Stimulated activated CD4-positive, alpha-beta T cell treated with anti-CD3 and anti-CD28 coated beads, Interleukin-4, amount 100 ng/mL, for 4 hours (primary cell): Measurements from ENCODE around the gene ANKS3.

Experiments
- DNase-seq, 2 experiments: peaks; one replicate each; pipeline ENCODE4 v3.0.0-alpha.2; 2020

ANKS3 gene

DNA sequence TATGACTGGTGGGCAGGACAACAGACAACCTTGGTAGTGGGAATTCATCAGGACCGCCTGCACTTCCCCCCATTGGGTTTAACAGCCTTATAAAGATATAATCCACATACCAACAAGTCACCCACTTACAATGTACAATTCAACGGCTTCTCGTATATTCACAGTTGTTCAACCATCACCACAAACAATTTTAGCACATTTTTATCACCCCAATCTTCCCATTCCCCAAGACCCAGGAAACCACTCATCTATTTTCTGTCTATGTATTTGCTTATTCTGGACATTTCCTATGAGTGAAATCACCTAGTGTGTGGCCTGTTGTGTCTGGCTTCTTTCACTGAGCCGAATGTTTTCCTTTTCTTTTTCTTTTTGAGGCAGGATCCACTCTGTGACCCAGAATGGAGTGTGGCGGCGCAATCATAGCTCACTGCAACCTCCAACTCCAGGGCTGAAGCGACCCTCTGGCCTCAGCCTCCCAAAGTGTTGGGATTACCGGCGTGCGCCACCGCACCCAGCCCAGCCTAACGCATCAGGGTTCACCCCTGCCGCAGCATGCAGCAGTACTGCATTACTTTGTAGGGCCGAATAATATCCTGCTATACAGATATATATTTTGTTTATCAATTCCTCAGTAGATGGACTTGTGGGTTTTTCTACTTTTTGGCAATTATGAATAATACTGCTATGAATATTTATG is 10.9 kb downstream of the ANKS3 start:
- DNase-seq: no peak

DNA sequence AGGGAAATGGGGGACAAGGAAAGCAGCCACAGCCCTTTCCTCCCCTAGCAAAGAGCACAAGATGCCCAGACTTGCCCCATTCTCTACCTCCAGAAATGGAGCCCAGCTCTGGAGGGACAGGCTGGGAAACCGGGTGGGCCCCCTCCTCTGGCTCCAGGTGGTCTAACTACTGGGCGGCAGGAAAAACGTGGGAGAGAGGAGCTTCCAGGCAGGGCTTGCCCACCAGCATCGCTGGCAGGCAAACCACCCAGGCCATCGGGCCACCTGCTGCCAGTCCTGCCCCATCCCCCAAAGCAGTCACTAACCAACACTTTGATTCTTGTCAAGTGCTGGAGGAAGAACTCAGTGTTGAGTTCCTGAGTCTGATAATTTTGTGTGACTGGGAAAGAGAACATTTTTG is 15.6 kb downstream of the ANKS3 start:
- DNase-seq: no peak

DNA sequence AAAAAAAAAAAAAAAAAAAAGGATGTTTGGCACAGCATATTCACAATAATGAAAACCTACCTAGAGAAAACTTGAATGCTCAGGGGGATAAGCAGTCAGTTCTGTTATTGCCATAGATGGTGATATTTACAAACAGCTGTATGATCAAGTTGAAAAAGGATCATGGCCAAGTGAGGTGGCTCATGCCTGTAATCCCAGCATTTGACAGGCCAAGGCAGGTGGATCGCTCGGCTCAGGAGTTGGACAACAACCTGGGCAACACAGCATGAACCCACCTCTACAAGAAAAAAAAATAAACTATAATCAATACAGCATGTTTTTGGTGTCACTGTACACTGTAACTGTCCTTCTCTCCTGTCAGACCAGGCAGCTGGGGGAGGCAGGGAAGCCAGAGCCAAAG is 19.1 kb downstream of the ANKS3 start:
- DNase-seq: no peak

DNA sequence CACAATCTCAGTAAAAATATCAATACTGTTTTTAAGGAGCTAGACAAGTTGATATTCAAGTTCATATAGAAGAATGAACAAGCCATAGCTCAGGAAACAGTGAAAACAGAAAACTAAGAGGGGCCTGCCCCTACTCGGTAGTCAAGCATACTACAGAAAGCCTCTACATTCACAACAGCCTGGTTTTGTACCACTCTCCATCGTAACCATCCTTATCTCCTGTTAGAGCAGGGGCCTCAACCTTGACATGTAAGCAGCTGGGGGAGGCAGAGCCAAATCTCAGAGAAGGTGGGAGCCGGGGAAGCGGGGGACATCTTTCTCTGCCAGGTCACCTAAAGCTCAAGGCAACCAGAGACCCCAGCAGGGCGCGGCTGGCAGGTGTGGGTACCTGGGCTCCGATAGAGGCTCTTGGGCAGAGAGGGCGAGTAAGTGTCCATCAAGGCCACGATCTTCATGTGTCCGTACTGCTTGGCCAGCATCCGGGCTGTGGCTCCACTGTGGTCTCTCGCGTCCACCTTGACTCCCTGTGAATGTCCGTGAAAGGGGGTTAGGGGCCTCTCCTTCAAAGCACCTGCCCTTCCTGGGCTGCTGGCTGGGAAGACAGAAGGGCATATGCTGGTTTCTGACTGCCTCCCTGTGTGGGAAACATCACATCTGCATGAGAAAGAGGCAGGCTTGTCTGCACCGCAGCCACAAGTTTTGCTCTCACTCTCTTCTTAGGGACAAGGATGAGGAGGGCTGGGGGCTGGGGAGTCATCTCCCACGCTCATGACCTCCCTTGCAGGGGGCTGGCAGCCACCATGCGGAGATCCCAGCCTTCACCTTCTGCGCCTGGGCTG is 20.2 kb downstream of the ANKS3 start:
- no peak for DNase-seq

DNA sequence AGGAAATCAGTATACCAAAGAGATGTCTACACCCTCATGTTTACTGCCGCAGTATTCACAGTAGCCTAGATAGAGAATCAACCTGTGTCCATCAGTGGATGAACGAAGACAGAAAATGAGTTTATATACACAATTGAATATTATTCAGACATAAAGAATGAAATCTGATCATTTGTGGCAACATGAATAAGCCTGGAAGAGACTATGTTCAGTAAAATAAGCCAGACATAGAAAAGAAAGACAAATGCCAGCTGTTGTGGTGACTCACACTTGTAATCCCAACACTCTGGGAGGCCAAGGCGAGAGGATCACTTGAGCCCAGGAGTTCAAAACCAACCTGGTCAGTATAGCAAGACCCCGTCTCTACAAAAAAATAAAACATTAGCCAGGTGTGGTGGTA is 24.6 kb downstream of the ANKS3 start:
- no peak for DNase-seq

DNA sequence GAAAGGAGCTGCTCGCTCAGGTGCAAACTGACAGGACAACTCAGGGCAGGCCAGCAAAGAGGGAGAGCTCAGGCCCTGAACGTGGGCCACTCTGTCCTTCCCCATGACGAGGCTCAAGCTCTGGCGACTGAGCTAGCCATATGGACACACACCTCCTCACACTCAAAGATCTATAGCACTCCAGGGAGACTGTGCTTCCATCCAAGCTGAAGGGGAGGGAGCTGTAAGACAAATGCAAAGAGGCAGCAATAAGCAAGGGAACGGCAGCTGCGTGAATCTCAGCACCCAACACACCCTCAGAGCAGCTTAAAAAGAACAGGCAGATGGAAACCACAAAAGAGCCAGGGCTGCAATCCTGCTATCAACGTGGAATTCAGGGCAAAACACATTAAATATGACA is 27.2 kb downstream of the ANKS3 start:
- no peak for DNase-seq

DNA sequence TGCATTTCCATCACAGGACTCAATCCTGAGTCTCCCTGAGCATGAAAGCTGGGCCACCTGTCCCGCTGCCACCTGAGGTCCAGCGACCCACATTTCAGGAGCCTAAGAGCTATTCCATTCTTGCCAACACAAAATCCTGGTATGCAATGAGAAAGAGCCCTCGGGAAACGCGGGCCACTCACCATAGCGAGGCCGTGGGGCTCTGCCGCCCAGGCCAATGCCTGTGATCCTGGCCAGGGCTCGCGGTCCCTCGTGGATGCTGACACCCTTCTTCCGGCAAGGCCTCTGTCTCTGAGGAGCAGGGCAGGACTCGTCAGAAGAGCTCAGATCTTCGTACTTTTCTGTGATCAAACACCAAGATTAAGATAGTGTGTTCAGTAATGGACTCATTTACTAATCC is 29.2 kb downstream of the ANKS3 start:
- DNase-seq: no peak

DNA sequence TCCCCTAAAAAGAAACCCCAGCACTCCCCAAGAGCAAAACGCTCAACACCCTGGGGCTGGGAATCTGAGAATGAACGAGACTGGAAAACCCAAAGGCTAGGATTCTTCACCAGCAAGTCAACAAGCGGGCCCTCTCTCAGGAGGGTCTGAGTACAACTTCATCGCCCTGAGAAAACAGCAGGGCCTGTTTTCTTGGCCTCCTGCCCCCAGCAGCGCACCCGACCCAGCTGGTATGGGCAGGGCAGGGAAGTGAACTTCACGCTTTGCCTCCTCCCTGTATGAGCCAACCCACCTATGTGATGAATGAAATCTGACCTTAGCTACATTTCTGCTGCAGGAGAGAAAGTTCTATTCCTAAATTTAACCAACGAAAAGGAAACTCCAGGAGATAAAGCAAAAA is 29.6 kb downstream of the ANKS3 start:
- DNase-seq: no peak

DNA sequence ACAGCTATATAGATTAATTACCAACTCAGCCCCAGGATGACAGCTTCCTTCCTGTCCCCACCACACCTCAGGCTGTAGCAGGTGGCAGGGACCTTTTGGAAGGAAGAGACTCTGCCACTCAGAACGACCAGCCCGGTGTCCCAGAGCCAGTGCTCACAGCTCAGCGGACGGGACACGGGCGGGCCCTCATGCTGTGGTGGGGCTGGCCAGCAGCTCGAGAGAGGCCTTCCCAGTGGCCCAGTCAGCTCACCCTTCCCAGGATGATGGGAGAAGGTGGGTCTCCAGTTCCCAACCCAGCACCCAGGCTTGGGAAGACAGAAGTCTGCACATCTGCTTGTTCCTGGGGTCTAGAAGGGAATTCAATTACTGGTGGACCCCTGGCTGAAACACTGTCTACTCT is 30.2 kb downstream of the ANKS3 start:
- DNase-seq: no peak

DNA sequence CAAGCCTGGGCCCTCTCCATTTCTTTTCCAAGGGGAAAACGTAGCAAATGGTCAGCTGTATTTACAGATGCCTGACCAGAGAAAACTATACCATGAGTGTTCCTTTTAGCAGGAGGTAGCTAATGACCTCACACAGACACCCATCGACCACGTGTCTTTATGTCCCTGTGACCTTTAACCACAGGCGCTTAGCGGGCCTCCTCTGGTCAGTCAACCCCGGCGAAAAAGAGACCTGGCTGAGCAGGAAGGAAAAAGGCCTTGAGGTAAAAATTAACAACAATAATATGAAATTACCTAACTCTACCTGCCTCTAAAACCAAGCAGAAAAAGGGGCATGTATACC is 31.6 kb downstream of the ANKS3 start:
- DNase-seq: no peak

DNA sequence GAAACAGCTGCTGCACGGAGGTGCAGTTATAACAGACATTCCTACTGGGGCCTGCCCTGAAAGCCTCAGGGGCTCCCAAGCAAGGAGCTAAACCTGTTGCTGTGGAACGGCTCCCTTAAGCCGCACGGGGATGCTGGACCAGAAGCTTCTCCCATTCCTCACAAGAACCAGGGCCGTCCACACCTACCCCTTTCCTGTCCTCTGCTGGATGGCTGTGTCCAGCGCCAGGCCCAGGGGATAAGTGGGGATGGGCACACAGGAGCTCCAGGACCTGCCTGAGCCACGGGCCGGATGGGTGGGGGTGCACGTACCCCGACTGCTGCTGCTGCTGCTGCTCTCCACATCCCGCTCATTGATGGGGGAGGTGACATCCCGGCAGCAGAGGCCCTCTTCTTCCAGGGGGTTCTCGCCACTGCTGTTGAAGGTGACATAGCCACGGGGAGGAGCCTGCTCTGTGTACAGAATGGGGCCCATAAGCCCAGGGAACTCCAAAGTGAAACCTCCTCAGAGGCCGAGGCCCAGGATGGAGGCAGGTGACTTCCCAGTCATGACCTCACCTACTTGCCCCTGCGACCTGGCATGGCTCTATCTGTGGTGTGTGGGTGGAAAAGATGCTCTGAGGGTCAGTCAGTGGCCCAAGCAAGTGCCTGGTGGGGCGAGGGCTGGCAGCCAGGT is 32.1 kb downstream of the ANKS3 start:
- no peak for DNase-seq

DNA sequence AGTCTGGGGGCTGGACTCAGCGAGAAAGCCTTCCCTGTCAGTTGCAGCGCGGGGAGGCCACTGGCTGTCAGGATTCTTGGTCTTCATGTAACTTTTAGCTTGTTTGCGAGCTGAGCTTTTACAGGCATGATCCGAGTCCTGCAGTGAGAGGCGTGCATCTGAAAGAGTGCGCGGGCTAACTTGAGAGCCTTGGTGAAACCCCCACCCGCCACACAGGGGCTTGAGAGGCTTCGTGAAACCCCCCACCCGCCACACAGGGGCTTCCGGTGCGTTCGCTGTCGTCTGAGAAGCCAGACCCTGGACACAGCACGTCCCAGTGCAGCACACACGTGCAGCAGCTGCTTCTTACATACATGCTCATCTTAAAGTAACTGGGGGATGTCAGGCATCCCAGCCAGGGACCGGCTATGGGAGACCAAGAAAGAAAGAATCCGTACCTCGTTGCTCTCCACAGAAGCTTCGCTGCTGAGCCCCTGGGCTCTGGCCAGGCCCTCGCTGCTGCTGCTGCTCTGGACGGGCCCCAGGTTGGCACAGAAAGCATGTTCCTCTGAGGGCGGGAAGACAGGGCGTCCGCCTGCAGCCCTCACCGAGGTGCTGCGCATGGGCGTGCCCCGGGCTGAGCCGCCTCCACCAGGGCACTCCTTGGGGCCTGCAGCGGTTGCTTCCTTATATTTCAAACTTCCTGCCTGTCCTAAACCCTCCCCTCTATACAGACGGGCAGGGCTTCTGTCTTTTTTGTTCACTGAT is 32.9 kb downstream of the ANKS3 start:
- DNase-seq: no peak

DNA sequence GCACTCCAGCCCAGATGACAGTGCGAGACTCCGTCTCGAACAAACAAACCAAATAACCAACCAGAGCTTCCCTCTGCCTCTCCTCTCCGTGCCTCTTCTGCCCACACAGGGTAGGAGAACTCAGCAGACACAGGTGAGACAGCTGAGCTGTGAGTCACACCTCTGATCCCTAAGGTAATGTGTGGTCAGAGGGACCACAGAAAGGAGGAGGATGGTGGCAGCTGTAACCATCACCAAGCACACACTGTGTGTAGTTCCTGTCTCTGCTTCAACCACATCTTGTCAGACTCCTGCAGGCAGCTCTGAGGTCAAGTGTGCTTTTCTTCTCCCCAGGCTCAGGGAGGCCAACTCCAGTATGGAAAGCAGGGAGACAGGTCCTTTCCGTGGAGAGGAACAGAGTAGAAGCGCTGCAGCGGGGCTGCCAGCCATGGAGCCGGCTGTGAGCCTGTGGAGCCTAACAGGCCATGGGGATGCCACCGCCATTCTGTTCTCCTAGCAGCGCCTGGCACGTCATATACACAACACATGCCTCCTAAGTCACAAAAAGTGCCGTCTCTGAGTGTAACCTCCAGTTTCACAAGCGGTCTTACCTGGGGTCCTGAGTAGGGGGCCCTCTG is 33.6 kb downstream of the ANKS3 start:
- DNase-seq: no peak

DNA sequence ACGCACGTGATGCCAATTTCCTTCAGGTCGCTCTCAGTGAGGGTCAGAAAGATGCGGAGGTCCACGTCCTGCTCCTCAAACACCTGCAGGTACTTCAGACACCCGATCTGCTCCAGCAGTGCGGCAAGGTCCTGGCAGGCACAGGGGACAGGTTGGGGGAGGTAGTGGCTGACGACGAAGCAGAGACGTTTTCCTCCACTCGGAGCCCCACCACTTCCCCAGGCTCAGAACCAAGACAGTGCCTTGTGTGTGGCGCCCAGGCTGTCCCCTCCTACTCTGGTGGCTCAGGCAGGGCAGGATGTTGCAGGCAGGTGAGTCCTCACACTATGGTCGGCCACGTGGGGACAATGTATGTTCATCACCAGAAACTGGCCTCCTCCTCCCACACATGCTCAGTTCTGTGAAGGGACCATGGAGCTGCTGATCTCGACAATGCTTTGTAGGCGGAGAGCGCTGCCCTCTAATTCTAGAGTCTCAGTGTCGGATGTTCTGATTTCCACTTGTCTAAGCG is 35.0 kb downstream of the ANKS3 start:
- no peak for DNase-seq

DNA sequence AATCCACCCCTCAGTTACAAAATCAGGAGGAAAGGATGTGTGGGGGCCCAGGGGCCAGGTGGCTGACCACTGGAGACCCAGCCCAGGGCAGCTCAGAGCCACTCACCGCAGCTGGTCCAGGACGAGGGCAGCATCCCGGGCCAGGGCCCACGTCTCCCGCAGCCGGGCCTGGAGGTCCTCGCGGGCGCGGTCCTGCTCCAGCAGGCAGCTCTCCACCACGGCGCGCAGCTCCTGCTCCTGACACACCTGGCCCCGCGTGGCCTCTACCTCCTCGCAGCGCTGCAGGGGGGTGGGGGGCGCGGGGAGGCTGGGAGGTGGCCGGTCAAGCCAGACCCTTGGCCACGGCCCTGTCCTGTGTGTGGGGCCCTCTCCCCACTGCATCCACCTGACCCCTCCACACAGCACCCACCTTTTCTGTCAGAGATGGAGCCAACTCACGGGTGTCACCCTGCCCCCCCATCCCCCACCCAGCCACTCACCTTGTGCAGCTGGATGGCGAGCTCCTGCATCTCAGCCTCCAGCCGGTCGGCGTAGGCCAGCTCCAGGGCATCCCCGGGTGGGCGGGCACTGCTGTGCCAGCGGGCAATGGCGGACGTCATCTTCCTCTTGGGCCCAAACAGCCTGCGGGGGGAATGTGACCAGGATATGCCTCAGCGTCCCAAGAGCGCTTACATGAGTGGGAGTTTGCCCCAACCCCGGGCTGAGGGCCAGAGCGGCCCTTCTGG is 35.6 kb downstream of the ANKS3 start:
- DNase-seq: no peak

DNA sequence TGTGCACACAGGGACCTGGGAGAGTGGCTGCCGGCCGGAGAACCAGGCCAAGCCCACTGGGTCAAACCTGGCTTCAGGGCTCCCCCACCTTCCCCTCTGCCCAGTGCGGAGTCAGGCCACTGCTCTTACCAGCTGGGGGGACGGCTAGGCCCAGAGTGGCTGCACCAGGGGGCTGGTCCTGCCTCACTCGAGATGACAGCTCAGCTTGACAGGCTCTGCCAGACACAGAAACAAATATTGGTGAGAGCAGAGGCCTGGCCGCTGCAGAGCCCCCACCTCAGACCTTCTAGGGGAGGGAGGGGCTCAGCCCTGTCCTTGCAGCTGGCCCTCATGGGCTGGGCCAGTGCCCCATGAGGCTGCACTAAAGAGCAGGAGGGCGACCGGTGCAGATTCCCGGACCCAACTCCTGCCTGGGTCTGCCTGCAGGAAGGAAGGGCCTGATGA is 36.2 kb downstream of the ANKS3 start:
- no peak for DNase-seq

DNA sequence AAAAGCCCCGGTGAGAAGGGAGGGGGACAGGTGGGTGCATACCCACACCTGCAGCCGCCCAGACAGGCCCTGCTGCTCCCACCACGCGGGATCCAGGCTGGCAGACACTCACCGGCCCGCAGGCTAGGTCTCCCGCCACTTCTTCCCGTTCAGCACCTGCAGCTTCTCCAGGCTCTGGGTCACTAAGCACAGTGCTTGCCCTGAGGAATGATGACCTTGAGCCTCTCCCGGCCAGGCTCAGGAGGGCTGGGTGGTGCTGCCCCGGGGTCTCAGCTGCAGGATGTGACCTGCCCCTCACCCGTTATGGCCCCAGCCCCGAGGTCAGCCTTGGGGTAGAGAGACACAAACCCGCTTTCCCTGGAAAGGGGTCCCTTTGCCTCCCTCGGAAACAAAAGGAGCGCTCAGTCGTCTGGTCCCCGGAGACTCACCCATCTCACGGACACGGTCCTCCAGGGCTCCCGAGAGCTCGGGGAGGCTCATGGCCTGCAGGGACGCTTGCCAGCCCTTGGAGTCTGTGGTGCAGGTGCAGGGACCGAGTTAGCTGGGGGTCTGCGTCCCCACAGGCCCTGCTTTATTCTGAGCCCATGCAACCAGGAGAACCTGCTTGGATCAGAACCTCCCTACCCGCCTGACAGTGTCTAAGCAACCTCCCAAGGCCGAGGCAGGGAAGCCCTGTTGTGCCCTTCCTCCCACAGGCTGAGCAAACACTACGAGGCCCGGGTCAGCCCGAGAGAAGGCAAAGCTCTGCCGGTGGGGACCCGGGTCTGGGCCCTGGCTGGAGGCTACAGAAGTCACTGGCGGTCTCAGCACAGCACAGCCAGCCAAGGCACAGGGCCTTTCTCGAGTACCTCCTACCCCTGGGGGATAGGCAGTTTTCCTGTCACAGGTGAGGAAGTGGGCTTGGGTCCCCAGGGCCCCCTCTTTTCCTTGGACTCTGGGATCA is 36.9 kb downstream of the ANKS3 start:
- DNase-seq: no peak

DNA sequence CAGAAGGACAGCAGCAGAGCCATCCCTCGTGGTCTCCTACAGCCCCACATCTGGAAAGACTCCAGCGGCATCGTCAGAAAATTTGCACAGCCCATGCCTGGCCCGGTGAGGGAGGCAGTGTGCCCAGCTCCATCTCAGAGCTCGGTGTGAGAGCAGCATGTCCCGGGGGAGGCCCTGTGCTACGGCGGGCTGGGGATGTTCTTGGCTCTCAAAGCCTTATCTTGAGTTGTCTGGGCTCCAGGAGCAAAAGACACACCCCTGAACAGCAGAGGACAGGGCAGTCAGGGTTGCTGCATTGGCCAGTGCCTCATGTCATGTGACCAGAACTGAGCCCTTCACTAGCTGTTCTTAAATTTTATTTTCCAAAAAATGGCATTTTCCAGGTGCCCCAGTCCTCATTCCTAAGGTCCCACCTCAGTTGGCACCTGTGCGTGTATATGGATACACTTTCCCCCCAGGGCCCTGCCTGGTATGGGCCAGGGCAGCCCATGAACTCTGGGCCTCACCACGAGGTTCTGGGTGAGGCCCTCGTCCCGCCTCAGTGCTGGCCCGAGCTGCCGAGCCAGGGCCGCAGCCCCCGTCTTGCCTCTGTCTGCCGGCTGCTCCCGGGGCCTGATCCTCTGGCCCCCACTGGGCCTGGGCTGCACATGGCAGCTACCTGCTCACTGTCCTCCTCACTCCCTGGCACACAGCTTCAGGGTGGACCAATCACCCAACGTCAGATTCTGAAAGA is 37.7 kb downstream of the ANKS3 start:
- no peak for DNase-seq

DNA sequence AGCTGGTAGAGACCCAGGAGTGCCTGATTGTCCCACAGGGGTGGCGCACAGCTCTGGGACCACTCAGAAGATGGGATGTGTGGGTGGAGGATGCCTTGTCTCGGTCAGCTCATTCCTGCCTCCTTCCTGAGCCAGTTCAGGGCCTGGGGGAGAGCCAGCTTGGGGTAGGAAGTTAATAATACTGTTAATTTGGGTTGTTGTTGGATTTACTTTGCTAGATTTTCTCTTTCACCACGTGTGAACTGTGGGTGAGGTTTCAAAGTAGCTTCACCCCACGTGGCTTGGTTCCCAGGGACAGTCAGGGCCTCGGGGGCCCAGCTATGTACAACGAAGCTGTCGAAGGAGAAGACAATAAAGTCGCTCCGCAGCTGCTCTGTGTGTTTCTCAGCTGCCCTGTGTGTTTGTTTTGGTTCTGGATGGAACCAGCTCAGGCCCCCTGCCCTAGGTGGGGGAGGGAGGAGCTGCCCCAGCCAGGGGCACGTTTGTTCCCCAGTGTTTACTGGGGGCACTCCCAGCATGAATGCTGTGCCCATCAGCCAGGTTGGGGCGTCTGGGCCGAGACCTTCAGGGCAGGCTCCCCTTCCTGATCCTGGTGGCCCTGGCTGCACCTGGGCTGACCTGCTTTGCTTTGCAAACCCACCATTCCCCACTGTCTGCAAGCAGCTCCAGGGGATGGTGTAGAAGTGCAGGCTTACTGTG is 38.4 kb downstream of the ANKS3 start:
- DNase-seq: no peak
